Measurements from ENCODE around the gene IRF3.

IRF3 gene

DNA sequence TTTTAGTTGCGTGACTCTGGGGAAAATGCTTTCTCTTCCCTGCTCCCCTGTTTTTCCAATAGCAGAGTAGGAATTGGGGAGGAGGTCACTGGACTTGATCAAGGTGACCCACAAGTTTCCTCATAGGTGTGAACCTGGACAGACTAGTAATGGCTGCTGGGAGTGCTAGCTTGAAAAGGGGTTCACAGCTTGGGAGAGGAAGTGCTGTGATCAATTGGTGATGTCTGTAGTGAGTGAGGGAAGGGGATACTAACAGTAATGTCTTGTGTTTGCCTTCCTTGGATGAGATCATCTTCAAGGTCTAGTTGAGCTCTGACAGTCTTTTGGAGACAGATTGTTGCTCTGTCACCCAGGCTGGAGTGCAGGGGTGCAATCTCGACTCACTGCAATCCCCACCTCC, 1.8 kb upstream of the IRF3 start:
- H3K4me3 ChIP-seq (replicated peaks; ENCODE audit: low read depth, low read length): no peak overlapping the region
- DNase-seq (ENCODE audit: extremely low read depth, insufficient read length): no peak
- TF ChIP-seq CTCF (IDR thresholded peaks at IDR 0.05; ENCODE audit: insufficient read depth, low read length, poor library complexity, severe bottlenecking): no peak
- H3K36me3 ChIP-seq (ENCODE audit: control insufficient read depth, insufficient read depth, low read length): peaks cover 11% of the 10 kb centered on the region
- no peaks in the 10 kb centered on the region for H3K27me3 ChIP-seq (replicated peaks; ENCODE audit: control insufficient read depth, insufficient read depth, low read length)

GRCh38 chr19:49666120-49666444, 425 bp upstream of the IRF3 start:
- H3K27me3 ChIP-seq (replicated peaks; ENCODE audit: control insufficient read depth, insufficient read depth, low read length): no peaks in the 10 kb centered on the region
- DNase-seq (ENCODE audit: extremely low read depth, insufficient read length): no peak
- H3K4me3 ChIP-seq (replicated peaks; ENCODE audit: low read depth, low read length): peak overlapping the region; percentile 72
- H3K36me3 ChIP-seq (ENCODE audit: control insufficient read depth, insufficient read depth, low read length): peaks cover 24% of the 10 kb centered on the region
- no peak for TF ChIP-seq CTCF (IDR thresholded peaks at IDR 0.05; ENCODE audit: insufficient read depth, low read length, poor library complexity, severe bottlenecking)

DNA sequence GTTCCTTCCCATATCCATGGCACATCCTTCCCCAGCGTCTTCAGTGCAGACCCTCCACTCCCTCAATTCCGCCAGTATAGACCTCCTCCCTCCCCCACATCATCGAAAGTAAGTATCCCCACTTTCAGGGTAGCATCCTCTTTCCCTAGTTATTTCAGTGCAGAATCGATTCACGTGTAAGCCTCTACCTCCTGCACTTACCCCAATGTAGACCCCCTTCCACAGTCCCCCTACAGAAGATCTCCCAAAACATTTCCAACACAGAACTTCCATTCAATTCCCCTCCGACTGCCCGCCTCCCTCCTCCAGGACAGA, 664 bp downstream of the IRF3 start:
- H3K27me3 ChIP-seq (replicated peaks; ENCODE audit: control insufficient read depth, insufficient read depth, low read length): no peaks in the 10 kb centered on the region
- peaks cover 32% of the 10 kb centered on the region for H3K36me3 ChIP-seq (ENCODE audit: control insufficient read depth, insufficient read depth, low read length)
- TF ChIP-seq CTCF (IDR thresholded peaks at IDR 0.05; ENCODE audit: insufficient read depth, low read length, poor library complexity, severe bottlenecking): no peak
- no peak for DNase-seq (ENCODE audit: extremely low read depth, insufficient read length)
- H3K4me3 ChIP-seq (replicated peaks; ENCODE audit: low read depth, low read length): peak overlapping the region; percentile 72

DNA sequence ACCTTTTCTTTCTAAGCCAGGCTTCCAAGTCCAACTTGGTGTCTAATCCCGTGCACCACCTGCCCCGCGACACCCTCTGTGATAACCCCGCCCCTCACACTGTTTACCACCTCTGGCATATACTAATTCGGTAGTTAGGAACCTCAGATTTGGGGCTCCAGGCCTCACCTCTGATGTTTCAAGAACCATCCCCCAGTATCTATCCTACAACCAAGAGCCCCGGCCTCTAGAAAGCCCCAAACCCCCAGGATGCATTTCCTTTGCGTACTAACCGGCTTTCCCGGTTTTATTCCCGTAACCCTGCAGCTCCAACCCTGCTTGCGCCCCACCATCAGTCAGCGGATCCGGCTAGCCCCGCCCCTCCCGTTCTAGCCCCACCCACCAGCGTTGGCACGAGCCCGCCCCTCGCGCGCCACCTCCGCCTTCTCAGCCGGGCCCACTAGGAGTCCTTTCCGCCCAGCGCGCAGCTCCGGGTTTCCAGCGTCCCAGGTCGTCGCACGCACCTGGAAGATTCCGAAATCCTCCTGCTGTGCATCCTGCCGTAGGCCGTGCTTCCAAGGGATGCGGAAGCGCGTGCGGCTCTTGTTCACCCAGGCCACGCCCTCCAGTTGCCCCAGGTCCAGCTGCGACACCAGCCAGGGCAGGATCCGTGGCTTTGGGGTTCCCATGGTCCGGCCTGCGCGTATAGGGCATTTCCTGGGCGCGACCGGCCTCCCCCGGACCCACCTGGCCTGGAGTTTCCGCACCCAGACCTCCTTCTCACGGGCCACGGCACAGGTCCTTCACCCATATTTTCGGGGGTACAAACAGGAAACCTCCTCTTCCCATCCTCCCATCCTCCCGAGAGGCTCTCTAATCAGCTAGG, 1.3 kb downstream of the IRF3 start:
- no peaks in the 10 kb centered on the region for H3K27me3 ChIP-seq (replicated peaks; ENCODE audit: control insufficient read depth, insufficient read depth, low read length)
- peaks cover 34% of the 10 kb centered on the region for H3K36me3 ChIP-seq (ENCODE audit: control insufficient read depth, insufficient read depth, low read length)
- DNase-seq (ENCODE audit: extremely low read depth, insufficient read length): peak; percentile 84
- peak; percentile 5 for TF ChIP-seq CTCF (IDR thresholded peaks at IDR 0.05; ENCODE audit: insufficient read depth, low read length, poor library complexity, severe bottlenecking)
- H3K4me3 ChIP-seq (replicated peaks; ENCODE audit: low read depth, low read length): peak overlapping the region; percentile 72

DNA sequence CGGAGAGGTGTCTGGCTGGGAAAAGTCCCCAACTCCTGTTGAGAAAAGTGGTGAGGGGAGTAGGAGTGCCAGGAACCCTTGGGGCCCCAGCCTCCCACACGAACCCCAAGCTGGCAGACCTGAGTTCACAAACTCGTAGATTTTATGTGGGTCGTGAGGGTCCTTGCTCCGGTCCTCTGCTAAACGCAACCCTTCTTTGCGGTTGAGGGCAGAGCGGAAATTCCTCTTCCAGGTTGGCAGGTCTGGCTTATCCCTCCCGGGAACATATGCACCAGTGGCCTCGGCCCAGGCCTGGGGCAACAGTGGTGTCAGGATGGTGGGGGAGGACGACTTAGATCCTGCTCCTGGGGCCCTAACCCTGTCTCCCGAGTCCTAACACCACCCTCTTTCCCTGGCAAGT, 2.4 kb downstream of the IRF3 start:
- Histone ChIP-seq H3K36me3 (ENCODE audit: control insufficient read depth, insufficient read depth, low read length) (peaks cover 43% of the 10 kb centered on the region), H3K4me3 (replicated peaks; ENCODE audit: low read depth, low read length) (peak overlapping the region; percentile 25), H3K27me3 (replicated peaks; ENCODE audit: control insufficient read depth, insufficient read depth, low read length) (no peaks in the 10 kb centered on the region)
- TF ChIP-seq CTCF (IDR thresholded peaks at IDR 0.05; ENCODE audit: insufficient read depth, low read length, poor library complexity, severe bottlenecking): no peak
- no peak for DNase-seq (ENCODE audit: extremely low read depth, insufficient read length)

GRCh38 chr19:49662011-49662410, 3.6 kb downstream of the IRF3 start:
- no peak for DNase-seq (ENCODE audit: extremely low read depth, insufficient read length)
- peaks cover 51% of the 10 kb centered on the region for H3K36me3 ChIP-seq (ENCODE audit: control insufficient read depth, insufficient read depth, low read length)
- H3K27me3 ChIP-seq (replicated peaks; ENCODE audit: control insufficient read depth, insufficient read depth, low read length): no peaks in the 10 kb centered on the region
- TF ChIP-seq CTCF (IDR thresholded peaks at IDR 0.05; ENCODE audit: insufficient read depth, low read length, poor library complexity, severe bottlenecking): no peak
- H3K4me3 ChIP-seq (replicated peaks; ENCODE audit: low read depth, low read length): no peak overlapping the region
